ENCODE measurements around the gene SELENOV.
A peak's percentile ranks its signal among the peaks of the same experiment; 100 is the strongest.
"Not testable (repeated sequence)": the region's sequence is repeated elsewhere in the genome, so short reads cannot be mapped to it uniquely, and the experiment has no call there.

Gene SELENOV

DNA sequence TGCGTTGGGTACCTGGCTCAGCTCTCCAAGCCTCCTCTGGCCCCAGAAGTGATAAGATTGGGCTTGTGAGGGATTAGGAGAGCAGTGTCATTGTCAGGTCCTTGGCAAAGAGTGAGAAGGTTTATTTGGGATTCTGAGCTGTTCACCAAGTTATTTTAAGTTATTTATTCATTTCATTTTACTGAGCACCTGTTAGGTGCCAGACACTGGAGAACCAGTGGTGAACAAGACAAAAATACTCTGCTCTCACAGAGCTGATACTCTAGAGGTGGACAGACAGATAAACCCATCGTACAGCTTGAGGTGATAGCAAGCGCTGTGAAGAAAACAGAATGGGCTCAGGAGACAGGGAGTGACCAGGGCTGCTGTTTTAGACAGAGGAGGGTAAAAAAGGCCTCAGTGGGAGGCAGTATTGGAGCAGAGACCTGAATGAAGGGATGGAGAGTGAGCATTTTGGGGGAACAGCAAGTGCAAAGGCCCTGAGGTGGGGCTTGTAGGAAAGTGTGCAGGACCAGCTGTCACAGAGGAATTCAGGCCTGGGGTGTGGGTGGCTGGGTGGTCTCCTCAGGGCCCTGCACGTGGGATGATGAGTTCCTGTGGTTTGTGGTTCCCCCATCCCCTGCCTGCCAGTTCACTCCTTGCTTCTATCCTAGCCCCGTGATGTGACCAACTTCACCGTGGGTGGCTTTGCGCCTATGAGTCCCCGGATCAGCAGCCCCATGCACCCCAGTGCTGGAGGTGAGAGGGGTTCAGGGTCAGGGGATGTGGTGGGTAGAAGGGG lies 43.0 kb upstream of the SELENOV start:
- no peak overlapping the region for H3K27ac ChIP-seq
- no peak for TF ChIP-seq ZFX (IDR thresholded peaks at IDR 0.05)
- TF ChIP-seq, protein P1, sequence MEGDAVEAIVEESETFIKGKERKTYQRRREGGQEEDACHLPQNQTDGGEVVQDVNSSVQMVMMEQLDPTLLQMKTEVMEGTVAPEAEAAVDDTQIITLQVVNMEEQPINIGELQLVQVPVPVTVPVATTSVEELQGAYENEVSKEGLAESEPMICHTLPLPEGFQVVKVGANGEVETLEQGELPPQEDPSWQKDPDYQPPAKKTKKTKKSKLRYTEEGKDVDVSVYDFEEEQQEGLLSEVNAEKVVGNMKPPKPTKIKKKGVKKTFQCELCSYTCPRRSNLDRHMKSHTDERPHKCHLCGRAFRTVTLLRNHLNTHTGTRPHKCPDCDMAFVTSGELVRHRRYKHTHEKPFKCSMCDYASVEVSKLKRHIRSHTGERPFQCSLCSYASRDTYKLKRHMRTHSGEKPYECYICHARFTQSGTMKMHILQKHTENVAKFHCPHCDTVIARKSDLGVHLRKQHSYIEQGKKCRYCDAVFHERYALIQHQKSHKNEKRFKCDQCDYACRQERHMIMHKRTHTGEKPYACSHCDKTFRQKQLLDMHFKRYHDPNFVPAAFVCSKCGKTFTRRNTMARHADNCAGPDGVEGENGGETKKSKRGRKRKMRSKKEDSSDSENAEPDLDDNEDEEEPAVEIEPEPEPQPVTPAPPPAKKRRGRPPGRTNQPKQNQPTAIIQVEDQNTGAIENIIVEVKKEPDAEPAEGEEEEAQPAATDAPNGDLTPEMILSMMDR (conservative IDR thresholded peaks at IDR 0.05), result no peak

GRCh38 chr19:39472746-39473442 lies 42.0 kb upstream of the SELENOV start:
- TF ChIP-seq, protein P1 (conservative IDR thresholded peaks at IDR 0.05), result no peak
- TF ChIP-seq ZFX (IDR thresholded peaks at IDR 0.05), result no peak
- no peak overlapping the region for H3K27ac ChIP-seq

GRCh38 chr19:39473443-39473960 lies 41.4 kb upstream of the SELENOV start:
- TF ChIP-seq, protein P1 (conservative IDR thresholded peaks at IDR 0.05), result no peak
- TF ChIP-seq ZFX (IDR thresholded peaks at IDR 0.05), result no peak
- H3K27ac ChIP-seq, result no peak overlapping the region

DNA sequence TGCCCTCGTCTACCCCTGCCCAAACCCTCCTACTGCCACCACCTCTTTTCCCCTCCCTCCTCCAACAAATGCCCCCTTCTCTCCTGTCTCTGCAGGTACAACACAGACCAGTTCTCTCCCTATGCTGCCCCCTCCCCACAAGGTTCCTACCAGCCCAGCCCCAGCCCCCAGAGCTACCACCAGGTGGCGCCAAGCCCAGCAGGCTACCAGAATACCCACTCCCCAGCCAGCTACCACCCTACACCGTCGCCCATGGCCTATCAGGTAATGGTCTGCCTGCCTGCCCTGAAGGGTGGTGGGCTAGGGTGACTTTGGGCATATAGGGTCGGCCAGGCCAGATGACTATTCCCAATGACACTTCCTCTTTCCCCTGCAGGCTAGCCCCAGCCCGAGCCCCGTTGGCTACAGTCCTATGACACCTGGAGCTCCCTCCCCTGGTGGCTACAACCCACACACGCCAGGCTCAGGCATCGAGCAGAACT lies 40.8 kb upstream of the SELENOV start:
- TF ChIP-seq, protein P1 (conservative IDR thresholded peaks at IDR 0.05), result peak; percentile 94
- no peak for TF ChIP-seq ZFX (IDR thresholded peaks at IDR 0.05)
- H3K27ac ChIP-seq, result no peak overlapping the region

- H3K27ac ChIP-seq, result no peak overlapping the region
Observed at GRCh38 chr19:39475748-39476147, 39.2 kb upstream of the SELENOV start.

GRCh38 chr19:39479319-39479801 lies 35.6 kb upstream of the SELENOV start:
- H3K27ac ChIP-seq, result not testable (repeated sequence)

More at GRCh38 chr19:39475748-39476147, 39.2 kb upstream of the SELENOV start:
- TF ChIP-seq ZFX (IDR thresholded peaks at IDR 0.05), result no peak
- TF ChIP-seq, protein P1 (conservative IDR thresholded peaks at IDR 0.05), result no peak

DNA sequence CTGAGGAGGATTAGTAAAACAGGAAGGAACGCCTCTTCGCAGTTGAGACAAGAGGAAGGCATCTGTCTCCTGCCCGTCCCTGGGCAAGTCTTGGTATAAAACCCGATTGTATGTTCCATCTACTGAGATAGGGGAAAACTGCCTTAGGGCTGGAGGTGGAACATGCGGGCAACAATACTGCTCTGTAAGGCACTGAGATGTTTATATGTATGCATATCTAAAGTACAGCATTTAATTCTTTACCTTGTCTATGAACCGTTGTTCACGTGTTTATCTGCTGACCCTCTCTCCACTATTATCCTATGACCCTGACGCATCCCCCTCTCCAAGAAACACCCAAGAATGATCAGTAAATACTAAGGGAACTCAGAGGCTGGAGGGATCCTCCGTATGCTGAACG lies 35.0 kb upstream of the SELENOV start:
- no peak for TF ChIP-seq ZFX (IDR thresholded peaks at IDR 0.05)
- TF ChIP-seq, protein P1 (conservative IDR thresholded peaks at IDR 0.05), result no peak

More for the DNA sequence above, 35.0 kb upstream of the SELENOV start:
- H3K27ac ChIP-seq, result peak overlapping the region; percentile 96

Data from C4-2B (cell line).